Measurements from ENCODE around the gene TBC1D16.

DNA sequence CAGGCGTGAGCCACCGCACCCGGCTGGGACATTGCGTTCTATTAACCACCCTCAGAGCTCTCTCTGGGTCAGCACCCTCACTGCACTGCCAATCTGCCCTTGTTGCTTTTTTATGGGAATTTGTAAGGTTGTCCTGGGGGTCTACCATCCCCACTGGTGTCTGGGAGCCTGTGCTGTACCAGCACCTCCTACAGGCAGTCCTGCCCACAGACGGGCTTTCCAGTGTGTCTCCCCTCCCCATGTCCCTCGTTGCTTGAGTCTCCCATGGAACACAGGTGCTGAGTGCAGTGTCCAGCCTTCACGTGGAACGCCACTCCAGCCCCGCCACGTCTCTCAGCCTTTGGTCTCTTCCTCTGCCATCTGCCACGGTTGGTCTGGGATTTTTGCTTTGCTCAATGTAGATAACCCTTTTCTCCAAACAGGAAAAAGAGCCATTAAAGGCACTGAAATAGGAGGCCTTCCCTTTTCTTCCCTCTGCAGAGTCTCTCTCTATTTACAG lies 128.4 kb downstream of the TBC1D16 start:
- TF ChIP-seq, protein P1, sequence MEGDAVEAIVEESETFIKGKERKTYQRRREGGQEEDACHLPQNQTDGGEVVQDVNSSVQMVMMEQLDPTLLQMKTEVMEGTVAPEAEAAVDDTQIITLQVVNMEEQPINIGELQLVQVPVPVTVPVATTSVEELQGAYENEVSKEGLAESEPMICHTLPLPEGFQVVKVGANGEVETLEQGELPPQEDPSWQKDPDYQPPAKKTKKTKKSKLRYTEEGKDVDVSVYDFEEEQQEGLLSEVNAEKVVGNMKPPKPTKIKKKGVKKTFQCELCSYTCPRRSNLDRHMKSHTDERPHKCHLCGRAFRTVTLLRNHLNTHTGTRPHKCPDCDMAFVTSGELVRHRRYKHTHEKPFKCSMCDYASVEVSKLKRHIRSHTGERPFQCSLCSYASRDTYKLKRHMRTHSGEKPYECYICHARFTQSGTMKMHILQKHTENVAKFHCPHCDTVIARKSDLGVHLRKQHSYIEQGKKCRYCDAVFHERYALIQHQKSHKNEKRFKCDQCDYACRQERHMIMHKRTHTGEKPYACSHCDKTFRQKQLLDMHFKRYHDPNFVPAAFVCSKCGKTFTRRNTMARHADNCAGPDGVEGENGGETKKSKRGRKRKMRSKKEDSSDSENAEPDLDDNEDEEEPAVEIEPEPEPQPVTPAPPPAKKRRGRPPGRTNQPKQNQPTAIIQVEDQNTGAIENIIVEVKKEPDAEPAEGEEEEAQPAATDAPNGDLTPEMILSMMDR (conservative IDR thresholded peaks at IDR 0.05 in 1 of 2, IDR thresholded peaks at IDR 0.05 in 1 of 2; ENCODE audit: low read depth in 1 of 2, low read length in 2 of 2): no peak
- TF ChIP-seq EZH2 (IDR thresholded peaks at IDR 0.05; ENCODE audit: low read length, missing control alignments): no peak
